Iris pigment epithelial cell (primary cell): ENCODE measurements around the gene PMM2.
"Not testable (repeated sequence)": the region's sequence is repeated elsewhere in the genome, so short reads cannot be mapped to it uniquely, and the experiment has no call there.

Source experiments
- DNase-seq: peaks from one replicate; pipeline ENCODE4 v3.0.0-alpha.2; 2011; ENCODE audit warnings: low read depth

Gene PMM2

GRCh38 chr16:8867216-8867931 is 69.7 kb downstream of the PMM2 start:
- DNase-seq = no peak

- DNase-seq = no peak
Observed at GRCh38 chr16:8867932-8868415, 70.3 kb downstream of the PMM2 start.

- peak; percentile 92 for DNase-seq
Observed at GRCh38 chr16:8868416-8869211, 71.0 kb downstream of the PMM2 start, which contains the start of gene CARHSP1. Gene CARHSP1 (minus strand): TSS chr16:8869006. CDS start chr16:8859328, 9,678 bp downstream.

- no peak for DNase-seq
Observed at GRCh38 chr16:8869212-8869987, 71.8 kb downstream of the PMM2 start.

GRCh38 chr16:8869988-8870241 is 72.3 kb downstream of the PMM2 start:
- DNase-seq = not testable (repeated sequence)

- no peak for DNase-seq
Observed at GRCh38 chr16:8872071-8872470, 74.4 kb downstream of the PMM2 start.

GRCh38 chr16:8872967-8873865 is 75.6 kb downstream of the PMM2 start:
- DNase-seq = no peak

GRCh38 chr16:8873866-8874195 is 76.2 kb downstream of the PMM2 start:
- DNase-seq = not testable (repeated sequence)

GRCh38 chr16:8874388-8874787 is 76.7 kb downstream of the PMM2 start:
- no peak for DNase-seq

- not testable (repeated sequence) for DNase-seq
Observed at GRCh38 chr16:8875317-8875716, 77.7 kb downstream of the PMM2 start.

GRCh38 chr16:8877894-8878522 is 80.4 kb downstream of the PMM2 start:
- no peak for DNase-seq

GRCh38 chr16:8878523-8878911 is 80.9 kb downstream of the PMM2 start:
- peak; percentile 73 for DNase-seq

GRCh38 chr16:8880839-8881510 is 83.3 kb downstream of the PMM2 start:
- no peak for DNase-seq

- no peak for DNase-seq
Observed at GRCh38 chr16:8882041-8882617, 84.5 kb downstream of the PMM2 start, which contains the start of gene LITAFD. Gene LITAFD (plus strand): TSS chr16:8882351. CDS start chr16:8884356, 2,005 bp downstream.

- no peak for DNase-seq
Observed at GRCh38 chr16:8882725-8883377, 85.2 kb downstream of the PMM2 start.

- peak; percentile 56 for DNase-seq
Observed at GRCh38 chr16:8885674-8886592, 88.3 kb downstream of the PMM2 start.

GRCh38 chr16:8886593-8887430 is 89.2 kb downstream of the PMM2 start:
- DNase-seq = no peak

- DNase-seq = no peak
Observed at GRCh38 chr16:8887431-8887765, 89.8 kb downstream of the PMM2 start.
